ENCODE results near the gene SRGAP1.

- peak; percentile 54 for TF ChIP-seq POLR2A (IDR thresholded peaks at IDR 0.05)
- no peak for TF ChIP-seq CTCF (IDR thresholded peaks at IDR 0.05)
Measured at GRCh38 chr12:64088431-64089349, 244.2 kb downstream of the SRGAP1 start.

Data from right lobe of liver (tissue), 4 donors.